ENCODE results near the gene KIF26B. TPM values are rescaled to one million over a fixed set of nuclear protein-coding genes. Genes with fewer than 3 reads are reported as not detected.

KIF26B gene
- total and polyA plus RNA-seq, 2 experiments from 2014 or later = 2.5 to 8.0 TPM

DNA sequence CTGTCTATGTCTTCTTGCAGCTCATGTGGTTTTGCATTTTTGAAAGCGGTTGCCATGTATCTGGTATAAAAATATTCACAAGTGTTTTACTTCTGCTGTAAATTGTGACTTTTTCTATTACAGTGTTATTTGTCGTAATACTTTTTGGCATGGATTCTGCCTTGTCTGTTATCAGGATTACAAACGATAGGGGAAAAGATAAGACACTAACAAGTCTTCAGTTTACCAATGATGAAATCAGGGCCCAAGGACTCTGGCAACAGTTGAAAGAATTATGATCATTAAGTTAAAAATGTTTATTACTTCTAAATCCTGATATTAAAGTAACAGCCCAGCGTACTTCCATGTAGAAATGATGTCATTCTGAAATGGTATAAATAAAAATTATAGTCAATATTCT, 298.8 kb downstream of the KIF26B start:
- no peak for DNase-seq
- H3K9ac ChIP-seq = no peak overlapping the region
- H4K20me1 ChIP-seq (ENCODE audit: insufficient read depth) = no peaks in the 10 kb centered on the region
- no peak overlapping the region for H3K4me2 ChIP-seq (ENCODE audit: unreplicated experiment)
- H3K36me3 ChIP-seq (ENCODE audit: low read depth) = no peaks in the 10 kb centered on the region
- no peaks in the 10 kb centered on the region for H3K27me3 ChIP-seq (replicated peaks; ENCODE audit: insufficient read depth)
- H3K27ac ChIP-seq = no peak overlapping the region
- no peak overlapping the region for H2AFZ ChIP-seq
- H3K4me1 ChIP-seq (ENCODE audit: insufficient read depth) = peaks cover 13% of the 10 kb centered on the region
- TF ChIP-seq EZH2phosphoT487 (IDR thresholded peaks at IDR 0.05; ENCODE audit: insufficient read depth, low read depth) (no peak), EZH2 (IDR thresholded peaks at IDR 0.05; ENCODE audit: insufficient read depth, poor library complexity, severe bottlenecking) (no peak)
- H3K9me3 ChIP-seq (ENCODE audit: low read depth) = no peaks in the 10 kb centered on the region
- no peaks in the 10 kb centered on the region for H3K9me2 ChIP-seq (ENCODE audit: insufficient read depth)
- H3K79me2 ChIP-seq (ENCODE audit: insufficient read depth) = no peaks in the 10 kb centered on the region
- H3K4me3 ChIP-seq = no peak overlapping the region
- in situ Hi-C loops (cut with MboI) = no loop called here
- 52 to 61% methylated on average over 4 of the region's 4 CpGs for WGBS, 2 experiments (ENCODE audit: low coverage in 1 of 2, low lambda C conversion rate in 2 of 2, missing lambda C conversion rate in 2 of 2)
- peaks cover 18% of the 10 kb centered on the region for H3F3A ChIP-seq (ENCODE audit: insufficient read depth)

- H3K9me2 ChIP-seq (ENCODE audit: insufficient read depth) = no peaks in the 10 kb centered on the region
- H3K79me2 ChIP-seq (ENCODE audit: insufficient read depth) = no peaks in the 10 kb centered on the region
- no peaks in the 10 kb centered on the region for H3K9me3 ChIP-seq (ENCODE audit: low read depth)
- no peak overlapping the region for H3K9ac ChIP-seq
- TF ChIP-seq EZH2phosphoT487 (IDR thresholded peaks at IDR 0.05; ENCODE audit: insufficient read depth, low read depth) = no peak
- no peak for TF ChIP-seq EZH2 (IDR thresholded peaks at IDR 0.05; ENCODE audit: insufficient read depth, poor library complexity, severe bottlenecking)
- no peak overlapping the region for H2AFZ ChIP-seq
- H4K20me1 ChIP-seq (ENCODE audit: insufficient read depth) = no peaks in the 10 kb centered on the region
- DNase-seq = no peak
- no peak overlapping the region for H3K4me2 ChIP-seq (ENCODE audit: unreplicated experiment)
- WGBS, 2 experiments (ENCODE audit: low coverage in 1 of 2, low lambda C conversion rate in 2 of 2, missing lambda C conversion rate in 2 of 2) = 74 to 88% methylated on average over 2 of the region's 2 CpGs
- H3K4me3 ChIP-seq = no peak overlapping the region
- no peaks in the 10 kb centered on the region for H3K27me3 ChIP-seq (replicated peaks; ENCODE audit: insufficient read depth)
- H3K4me1 ChIP-seq (ENCODE audit: insufficient read depth) = peaks cover 18% of the 10 kb centered on the region
- in situ Hi-C loops (cut with MboI) = no loop called here
- H3K27ac ChIP-seq = no peak overlapping the region
- H3F3A ChIP-seq (ENCODE audit: insufficient read depth) = peaks cover 19% of the 10 kb centered on the region
- H3K36me3 ChIP-seq (ENCODE audit: low read depth) = no peaks in the 10 kb centered on the region
Observed at GRCh38 chr1:245454051-245454450, 299.3 kb downstream of the KIF26B start.

- H3K79me2 ChIP-seq (ENCODE audit: insufficient read depth) = no peaks in the 10 kb centered on the region
- H3K4me2 ChIP-seq (ENCODE audit: unreplicated experiment) = no peak overlapping the region
- H3K4me3 ChIP-seq = no peak overlapping the region
- no peaks in the 10 kb centered on the region for H3K9me3 ChIP-seq (ENCODE audit: low read depth)
- no peaks in the 10 kb centered on the region for H3K27me3 ChIP-seq (replicated peaks; ENCODE audit: insufficient read depth)
- no peak overlapping the region for H3K9ac ChIP-seq
- TF ChIP-seq EZH2 (IDR thresholded peaks at IDR 0.05; ENCODE audit: insufficient read depth, poor library complexity, severe bottlenecking) (no peak), EZH2phosphoT487 (IDR thresholded peaks at IDR 0.05; ENCODE audit: insufficient read depth, low read depth) (no peak)
- no peak overlapping the region for H2AFZ ChIP-seq
- H4K20me1 ChIP-seq (ENCODE audit: insufficient read depth) = no peaks in the 10 kb centered on the region
- no peaks in the 10 kb centered on the region for H3K9me2 ChIP-seq (ENCODE audit: insufficient read depth)
- 87 to 88% methylated on average over 1 of the region's 1 CpG for WGBS, 2 experiments (ENCODE audit: low coverage in 1 of 2, low lambda C conversion rate in 2 of 2, missing lambda C conversion rate in 2 of 2)
- DNase-seq = no peak
- no peaks in the 10 kb centered on the region for H3K36me3 ChIP-seq (ENCODE audit: low read depth)
- in situ Hi-C loops (cut with MboI) = no loop called here
- peaks cover 22% of the 10 kb centered on the region for H3K4me1 ChIP-seq (ENCODE audit: insufficient read depth)
- H3K27ac ChIP-seq = no peak overlapping the region
- peaks cover 23% of the 10 kb centered on the region for H3F3A ChIP-seq (ENCODE audit: insufficient read depth)
Observed at GRCh38 chr1:245457562-245457961, 302.8 kb downstream of the KIF26B start.

GRCh38 chr1:245458234-245458633, 303.4 kb downstream of the KIF26B start:
- in situ Hi-C loops (cut with MboI) = no loop called here
- peak overlapping the region; percentile 69 for H3K27ac ChIP-seq
- H3K9me3 ChIP-seq (ENCODE audit: low read depth) = no peaks in the 10 kb centered on the region
- H3K79me2 ChIP-seq (ENCODE audit: insufficient read depth) = no peaks in the 10 kb centered on the region
- DNase-seq = peak; percentile 85
- H2AFZ ChIP-seq = peak overlapping the region; percentile 5; the same call in 1 of the 2 replicates
- H3K4me3 ChIP-seq = peak overlapping the region; percentile 52
- H3K9me2 ChIP-seq (ENCODE audit: insufficient read depth) = no peaks in the 10 kb centered on the region
- H3K36me3 ChIP-seq (ENCODE audit: low read depth) = no peaks in the 10 kb centered on the region
- no peaks in the 10 kb centered on the region for H3K27me3 ChIP-seq (replicated peaks; ENCODE audit: insufficient read depth)
- TF ChIP-seq EZH2 (IDR thresholded peaks at IDR 0.05; ENCODE audit: insufficient read depth, poor library complexity, severe bottlenecking) (no peak), EZH2phosphoT487 (IDR thresholded peaks at IDR 0.05; ENCODE audit: insufficient read depth, low read depth) (no peak)
- H3K4me1 ChIP-seq (ENCODE audit: insufficient read depth) = peaks cover 22% of the 10 kb centered on the region
- H3K4me2 ChIP-seq (ENCODE audit: unreplicated experiment) = peak overlapping the region; percentile 45
- no peaks in the 10 kb centered on the region for H4K20me1 ChIP-seq (ENCODE audit: insufficient read depth)
- peaks cover 23% of the 10 kb centered on the region for H3F3A ChIP-seq (ENCODE audit: insufficient read depth)
- H3K9ac ChIP-seq = peak overlapping the region; percentile 1; the same call in 1 of the 2 replicates
- 2 to 6% methylated on average over 7 of the region's 7 CpGs for WGBS, 2 experiments (ENCODE audit: low coverage in 1 of 2, low lambda C conversion rate in 2 of 2, missing lambda C conversion rate in 2 of 2)

- 7 to 10% methylated on average over 4 of the region's 4 CpGs for WGBS, 2 experiments (ENCODE audit: low coverage in 1 of 2, low lambda C conversion rate in 2 of 2, missing lambda C conversion rate in 2 of 2)
Observed at GRCh38 chr1:245458761-245459174, 304.0 kb downstream of the KIF26B start.

More at GRCh38 chr1:245458761-245459174, 304.0 kb downstream of the KIF26B start:
- Histone ChIP-seq H3K27me3 (replicated peaks; ENCODE audit: insufficient read depth) (no peaks in the 10 kb centered on the region), H3K27ac (peak overlapping the region; percentile 69), H3K4me1 (ENCODE audit: insufficient read depth) (peaks cover 22% of the 10 kb centered on the region), H2AFZ (peak overlapping the region; percentile 5; the same call in 1 of the 2 replicates), H3K4me2 (ENCODE audit: unreplicated experiment) (peak overlapping the region; percentile 45), H3K36me3 (ENCODE audit: low read depth) (no peaks in the 10 kb centered on the region), H3K9ac (peak overlapping the region; percentile 1; the same call in 1 of the 2 replicates), H3K4me3 (peak overlapping the region; percentile 52), H3F3A (ENCODE audit: insufficient read depth) (peaks cover 23% of the 10 kb centered on the region), H3K9me2 (ENCODE audit: insufficient read depth) (no peaks in the 10 kb centered on the region), H4K20me1 (ENCODE audit: insufficient read depth) (no peaks in the 10 kb centered on the region), H3K9me3 (ENCODE audit: low read depth) (no peaks in the 10 kb centered on the region), H3K79me2 (ENCODE audit: insufficient read depth) (no peaks in the 10 kb centered on the region)
- in situ Hi-C loops (cut with MboI) = no loop called here
- DNase-seq = peak; percentile 79
- TF ChIP-seq EZH2 (IDR thresholded peaks at IDR 0.05; ENCODE audit: insufficient read depth, poor library complexity, severe bottlenecking) = no peak
- no peak for TF ChIP-seq EZH2phosphoT487 (IDR thresholded peaks at IDR 0.05; ENCODE audit: insufficient read depth, low read depth)

All from GM23248 (cell line).